Nephron progenitor cell (in vitro differentiated cells): ENCODE results near the gene FAM171A1.
A peak's percentile ranks its signal among the peaks of the same experiment; 100 is the strongest.
"Not testable (repeated sequence)": the region's sequence is repeated elsewhere in the genome, so short reads cannot be mapped to it uniquely, and the experiment has no call there.

Source experiments
- DNase-seq: peaks from one replicate; pipeline ENCODE4 v3.0.0; 2021
- H3K27ac Mint-ChIP-seq: 2 replicates; pipeline ENCODE4 v1.8.0; 2021; ENCODE audit warnings: mild to moderate bottlenecking, moderate library complexity, mixed read lengths
- H3K27me3 Mint-ChIP-seq: 2 replicates; pipeline ENCODE4 v1.8.0; 2021; ENCODE audit warnings: mild to moderate bottlenecking, low read depth, mixed read lengths; ENCODE audit not compliant: poor library complexity
- H3K36me3 Mint-ChIP-seq: 2 replicates; pipeline ENCODE4 v1.8.0; 2021; ENCODE audit warnings: low read depth, mixed read lengths
- H3K4me1 Mint-ChIP-seq: 2 replicates; pipeline ENCODE4 v1.8.0; 2021; ENCODE audit warnings: mixed read lengths
- H3K4me3 Mint-ChIP-seq: 2 replicates; pipeline ENCODE4 v1.8.0; 2021; ENCODE audit warnings: mild to moderate bottlenecking, moderate library complexity, mixed read lengths
- H3K9me3 Mint-ChIP-seq: 2 replicates; pipeline ENCODE4 v1.8.0; 2021; ENCODE audit warnings: mild to moderate bottlenecking, moderate library complexity, mixed read lengths
- CTCF ChIP-seq: fragments of 200-600 bp; sonication (generic); IDR thresholded peaks from 2 replicates; pipeline ENCODE4 v1.5.0; 2021; ENCODE audit warnings: antibody characterized with exemption

Gene FAM171A1

GRCh38 chr10:15393139-15393825, 22.2 kb upstream of the FAM171A1 start:
- no peaks in the 10 kb centered on the region for H3K36me3 Mint-ChIP-seq
- H3K27me3 Mint-ChIP-seq: peaks cover 10% of the 10 kb centered on the region
- no peaks in the 10 kb centered on the region for H3K9me3 Mint-ChIP-seq
- no peak for TF ChIP-seq CTCF
- no peak overlapping the region for H3K4me3 Mint-ChIP-seq
- DNase-seq: no peak
- no peak overlapping the region for H3K27ac Mint-ChIP-seq
- peaks cover 11% of the 10 kb centered on the region for H3K4me1 Mint-ChIP-seq

- no peak overlapping the region for H3K27ac Mint-ChIP-seq
- H3K27me3 Mint-ChIP-seq: peaks cover 7% of the 10 kb centered on the region
- DNase-seq: no peak
- H3K9me3 Mint-ChIP-seq: no peaks in the 10 kb centered on the region
- H3K4me1 Mint-ChIP-seq: peaks cover 18% of the 10 kb centered on the region
- no peak for TF ChIP-seq CTCF
- no peak overlapping the region for H3K4me3 Mint-ChIP-seq
- H3K36me3 Mint-ChIP-seq: no peaks in the 10 kb centered on the region
Measured at GRCh38 chr10:15391491-15391890, 20.4 kb upstream of the FAM171A1 start.

- not testable (repeated sequence) for H3K36me3 Mint-ChIP-seq, H3K27me3 Mint-ChIP-seq, DNase-seq, H3K27ac Mint-ChIP-seq, H3K9me3 Mint-ChIP-seq, H3K4me3 Mint-ChIP-seq
- peaks cover 25% of the 10 kb centered on the region for H3K4me1 Mint-ChIP-seq
Measured at GRCh38 chr10:15388172-15388571, 17.1 kb upstream of the FAM171A1 start.

GRCh38 chr10:15387021-15387420, 15.9 kb upstream of the FAM171A1 start:
- H3K9me3 Mint-ChIP-seq: peaks cover 10% of the 10 kb centered on the region
- peak overlapping the region; percentile 76 for H3K27ac Mint-ChIP-seq
- no peak for TF ChIP-seq CTCF
- H3K4me1 Mint-ChIP-seq: peaks cover 25% of the 10 kb centered on the region
- H3K36me3 Mint-ChIP-seq: no peaks in the 10 kb centered on the region
- H3K27me3 Mint-ChIP-seq: peaks cover 7% of the 10 kb centered on the region
- no peak for DNase-seq
- H3K4me3 Mint-ChIP-seq: no peak overlapping the region

GRCh38 chr10:15385552-15386455, 14.7 kb upstream of the FAM171A1 start:
- Mint-ChIP-seq H3K9me3 (peaks cover 10% of the 10 kb centered on the region), H3K27ac (peak overlapping the region; percentile 76), H3K27me3 (peaks cover 8% of the 10 kb centered on the region), H3K4me3 (peak overlapping the region; percentile 5), H3K36me3 (no peaks in the 10 kb centered on the region), H3K4me1 (peaks cover 31% of the 10 kb centered on the region)
- TF ChIP-seq CTCF: no peak
- no peak for DNase-seq

- DNase-seq: no peak
Measured at GRCh38 chr10:15381420-15381819, 10.3 kb upstream of the FAM171A1 start.

More at GRCh38 chr10:15381420-15381819, 10.3 kb upstream of the FAM171A1 start:
- H3K4me3 Mint-ChIP-seq: no peak overlapping the region
- TF ChIP-seq CTCF: no peak
- H3K27ac Mint-ChIP-seq: no peak overlapping the region
- H3K4me1 Mint-ChIP-seq: peaks cover 23% of the 10 kb centered on the region
- no peaks in the 10 kb centered on the region for H3K36me3 Mint-ChIP-seq
- peaks cover 10% of the 10 kb centered on the region for H3K9me3 Mint-ChIP-seq
- H3K27me3 Mint-ChIP-seq: peaks cover 8% of the 10 kb centered on the region
